ENCODE measurements around the gene SPNS2. TPM values are rescaled to one million over a fixed set of nuclear protein-coding genes. Genes with fewer than 3 reads are reported as not detected.

SPNS2 gene
- polyA plus RNA-seq, 1 of the 3 experiments (the other 2 are of a cell fraction), result 0.08 TPM

- no peak for TF ChIP-seq ZBTB33 (IDR thresholded peaks at IDR 0.05; ENCODE audit: borderline replicate concordance, low read depth)
- no peak for TF ChIP-seq RXRA (IDR thresholded peaks at IDR 0.05; ENCODE audit: borderline replicate concordance, low read depth)
- peak; percentile 12; the same call in 1 of the 2 replicates for TF ChIP-seq USF2 (IDR thresholded peaks at IDR 0.05; ENCODE audit: borderline replicate concordance, low read depth, low read length)
- no peak for TF ChIP-seq JUND (IDR thresholded peaks at IDR 0.05)
- TF ChIP-seq MAX (IDR thresholded peaks at IDR 0.05; ENCODE audit: low read depth), result no peak
- no peak for TF ChIP-seq YY1 (IDR thresholded peaks at IDR 0.05; ENCODE audit: low read depth)
- TF ChIP-seq TCF12 (IDR thresholded peaks at IDR 0.05), result peak; percentile 84
- peak; percentile 63; the same call in 1 of the 2 replicates for TF ChIP-seq MXI1 (IDR thresholded peaks at IDR 0.05; ENCODE audit: low read depth, low read length)
- no peak for TF ChIP-seq RFX5 (IDR thresholded peaks at IDR 0.05; ENCODE audit: low read length)
- no peak for TF ChIP-seq TAF1 (IDR thresholded peaks at IDR 0.05; ENCODE audit: borderline replicate concordance, low read depth, low read length)
- TF ChIP-seq EZH2phosphoT487 (IDR thresholded peaks at IDR 0.05; ENCODE audit: borderline replicate concordance, low read depth), result no peak
- peak; percentile 8; the same call in 1 of the 2 replicates for TF ChIP-seq NFIC (IDR thresholded peaks at IDR 0.05; ENCODE audit: borderline replicate concordance)
- no peak for TF ChIP-seq SIN3A (IDR thresholded peaks at IDR 0.05; ENCODE audit: borderline replicate concordance, low read depth, low read length)
Observed at GRCh38 chr17:4587803-4588202, 89.1 kb downstream of the SPNS2 start (continued).

DNA sequence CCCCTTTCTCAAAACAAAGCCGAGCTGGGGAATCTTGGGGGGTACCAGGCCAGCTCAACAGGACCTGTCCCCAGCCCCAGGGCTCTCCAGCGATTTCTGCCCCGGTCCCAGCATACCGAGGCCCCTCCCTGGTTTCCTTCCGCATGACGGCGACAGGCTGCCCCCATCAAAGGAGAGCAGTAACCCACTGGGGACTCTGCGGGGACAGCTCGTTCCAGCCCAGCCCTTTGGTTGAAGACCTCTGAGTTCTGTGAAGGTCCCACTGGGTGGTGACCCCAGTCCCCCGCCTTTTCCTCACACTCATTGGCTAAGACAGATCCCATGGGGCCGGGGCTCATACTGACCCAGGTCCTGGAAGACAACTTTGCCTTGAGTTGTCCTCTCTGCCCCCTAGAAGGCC is 89.7 kb downstream of the SPNS2 start:
- Histone ChIP-seq H3K36me3 (replicated peaks in 1 of 2; ENCODE audit: control insufficient read depth in 1 of 2, insufficient read depth in 2 of 2, low read length in 1 of 2) (no peaks in the 10 kb centered on the region), H3K27ac (ENCODE audit: low read depth in 2 of 2, low read length in 1 of 2) (no peak overlapping the region), H2AFZ (ENCODE audit: low read depth) (no peak overlapping the region), H3K9me2 (no peaks in the 10 kb centered on the region), H3K4me1 (ENCODE audit: control insufficient read depth in 1 of 2, insufficient read depth in 2 of 2, low read depth in 1 of 2, low read length in 1 of 2) (peaks cover 0 to 30% of the 10 kb centered on the region in 2 experiments; a peak in 1 of 4 replicates), H4K20me1 (ENCODE audit: insufficient read depth) (no peaks in the 10 kb centered on the region), H3K27me3 (ENCODE audit: insufficient read depth) (peaks cover 64% of the 10 kb centered on the region), H3F3A (replicated peaks; ENCODE audit: insufficient read depth) (no peaks in the 10 kb centered on the region), H3K4me2 (no peak overlapping the region), H3K9me3 (no peaks in the 10 kb centered on the region), H3K4me3 (ENCODE audit: low read depth in 2 of 2, low read length in 1 of 2) (no peak overlapping the region), H3K9ac (no peak overlapping the region), H3K79me2 (ENCODE audit: insufficient read depth) (no peaks in the 10 kb centered on the region)
- DNase-seq, result no peak
- ChIA-PET POLR2A (no interaction called here), CTCF (interaction anchor here (1.5 to 9.7 kb wide), 3 partner anchors 11 to 37 kb away, joined by 8 to 75 read pairs (median 22); no protein-coding TSS in a partner anchor)
- WGBS (ENCODE audit: low lambda C conversion rate), result 34% methylated on average over 11 of the region's 11 CpGs
- TF ChIP-seq ELF1 (IDR thresholded peaks at IDR 0.05) (no peak), TAF1 (IDR thresholded peaks at IDR 0.05; ENCODE audit: borderline replicate concordance, low read depth, low read length) (no peak), FOXJ3 (CRISPR knock-in tag; IDR thresholded peaks at IDR 0.05) (no peak), EP300 (IDR thresholded peaks at IDR 0.05; ENCODE audit: borderline replicate concordance in 1 of 2, low read depth in 1 of 2, low read length in 1 of 2) (no peak), FOXM1 (IDR thresholded peaks at IDR 0.05; ENCODE audit: low read depth) (no peak), POLR2AphosphoS5 (IDR thresholded peaks at IDR 0.05; ENCODE audit: low read depth, low read length) (no peak), SIN3A (IDR thresholded peaks at IDR 0.05; ENCODE audit: borderline replicate concordance, low read depth, low read length) (no peak), CTCF (IDR thresholded peaks at IDR 0.05) (no peak), MXI1 (IDR thresholded peaks at IDR 0.05; ENCODE audit: low read depth, low read length) (no peak), NRF1 (IDR thresholded peaks at IDR 0.05; ENCODE audit: low read depth, low read length) (no peak), NFIC (IDR thresholded peaks at IDR 0.05; ENCODE audit: borderline replicate concordance) (no peak)
- TF ChIP-seq, protein P1, sequence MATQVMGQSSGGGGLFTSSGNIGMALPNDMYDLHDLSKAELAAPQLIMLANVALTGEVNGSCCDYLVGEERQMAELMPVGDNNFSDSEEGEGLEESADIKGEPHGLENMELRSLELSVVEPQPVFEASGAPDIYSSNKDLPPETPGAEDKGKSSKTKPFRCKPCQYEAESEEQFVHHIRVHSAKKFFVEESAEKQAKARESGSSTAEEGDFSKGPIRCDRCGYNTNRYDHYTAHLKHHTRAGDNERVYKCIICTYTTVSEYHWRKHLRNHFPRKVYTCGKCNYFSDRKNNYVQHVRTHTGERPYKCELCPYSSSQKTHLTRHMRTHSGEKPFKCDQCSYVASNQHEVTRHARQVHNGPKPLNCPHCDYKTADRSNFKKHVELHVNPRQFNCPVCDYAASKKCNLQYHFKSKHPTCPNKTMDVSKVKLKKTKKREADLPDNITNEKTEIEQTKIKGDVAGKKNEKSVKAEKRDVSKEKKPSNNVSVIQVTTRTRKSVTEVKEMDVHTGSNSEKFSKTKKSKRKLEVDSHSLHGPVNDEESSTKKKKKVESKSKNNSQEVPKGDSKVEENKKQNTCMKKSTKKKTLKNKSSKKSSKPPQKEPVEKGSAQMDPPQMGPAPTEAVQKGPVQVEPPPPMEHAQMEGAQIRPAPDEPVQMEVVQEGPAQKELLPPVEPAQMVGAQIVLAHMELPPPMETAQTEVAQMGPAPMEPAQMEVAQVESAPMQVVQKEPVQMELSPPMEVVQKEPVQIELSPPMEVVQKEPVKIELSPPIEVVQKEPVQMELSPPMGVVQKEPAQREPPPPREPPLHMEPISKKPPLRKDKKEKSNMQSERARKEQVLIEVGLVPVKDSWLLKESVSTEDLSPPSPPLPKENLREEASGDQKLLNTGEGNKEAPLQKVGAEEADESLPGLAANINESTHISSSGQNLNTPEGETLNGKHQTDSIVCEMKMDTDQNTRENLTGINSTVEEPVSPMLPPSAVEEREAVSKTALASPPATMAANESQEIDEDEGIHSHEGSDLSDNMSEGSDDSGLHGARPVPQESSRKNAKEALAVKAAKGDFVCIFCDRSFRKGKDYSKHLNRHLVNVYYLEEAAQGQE (IDR thresholded peaks at IDR 0.05; ENCODE audit: low read depth, low read length), result no peak
- TF ChIP-seq, protein P2, sequence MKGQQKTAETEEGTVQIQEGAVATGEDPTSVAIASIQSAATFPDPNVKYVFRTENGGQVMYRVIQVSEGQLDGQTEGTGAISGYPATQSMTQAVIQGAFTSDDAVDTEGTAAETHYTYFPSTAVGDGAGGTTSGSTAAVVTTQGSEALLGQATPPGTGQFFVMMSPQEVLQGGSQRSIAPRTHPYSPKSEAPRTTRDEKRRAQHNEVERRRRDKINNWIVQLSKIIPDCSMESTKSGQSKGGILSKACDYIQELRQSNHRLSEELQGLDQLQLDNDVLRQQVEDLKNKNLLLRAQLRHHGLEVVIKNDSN (IDR thresholded peaks at IDR 0.05; ENCODE audit: borderline replicate concordance, low read depth), result no peak

All from SK-N-SH (cell line).